Activated naive CD4-positive, alpha-beta T cell treated with anti-CD3 and anti-CD28 coated beads, Interleukin-2, amount 50 U/mL, for 72 hours (primary cell): ENCODE measurements around the gene HSBP1L1. TPM values are rescaled to one million over a fixed set of nuclear protein-coding genes. Genes with fewer than 3 reads are reported as not detected.

ENCODE experiments used
- ATAC-seq, 2 donors: fragments of 150-1000 bp; cut with Tn5 transposase; 2 replicates each; pipeline ENCODE4 v1.10.0; 2021; ENCODE audit warnings: mild to moderate bottlenecking in 2 of 2, moderate library complexity in 2 of 2
- DNase-seq, 2 donors: peaks; one replicate each; pipeline ENCODE4 v3.0.0; 2021 to 2022; ENCODE audit warnings: low spot score in 2 of 2
- H3K27ac Mint-ChIP-seq, 2 donors: one replicate each; pipeline ENCODE4 v1.8.0; 2022; ENCODE audit warnings: mild to moderate bottlenecking in 2 of 2, mixed read lengths in 2 of 2
- H3K36me3 Mint-ChIP-seq, 2 donors: one replicate each; pipeline ENCODE4 v1.8.0; 2022; ENCODE audit warnings: mixed read lengths in 2 of 2
- H3K9me3 Mint-ChIP-seq, 2 donors: one replicate each; pipeline ENCODE4 v1.8.0; 2022; ENCODE audit warnings: mixed read lengths in 2 of 2
- total RNA-seq, 2 donors: library from RNA; stranded (reverse); gene quantifications; one replicate each; pipeline ENCODE4 v1.2.3, GENCODE V29; 2022

The HSBP1L1 gene
- total RNA-seq, 2 donors from 2014 or later, result 5.9 to 21.6 TPM

DNA sequence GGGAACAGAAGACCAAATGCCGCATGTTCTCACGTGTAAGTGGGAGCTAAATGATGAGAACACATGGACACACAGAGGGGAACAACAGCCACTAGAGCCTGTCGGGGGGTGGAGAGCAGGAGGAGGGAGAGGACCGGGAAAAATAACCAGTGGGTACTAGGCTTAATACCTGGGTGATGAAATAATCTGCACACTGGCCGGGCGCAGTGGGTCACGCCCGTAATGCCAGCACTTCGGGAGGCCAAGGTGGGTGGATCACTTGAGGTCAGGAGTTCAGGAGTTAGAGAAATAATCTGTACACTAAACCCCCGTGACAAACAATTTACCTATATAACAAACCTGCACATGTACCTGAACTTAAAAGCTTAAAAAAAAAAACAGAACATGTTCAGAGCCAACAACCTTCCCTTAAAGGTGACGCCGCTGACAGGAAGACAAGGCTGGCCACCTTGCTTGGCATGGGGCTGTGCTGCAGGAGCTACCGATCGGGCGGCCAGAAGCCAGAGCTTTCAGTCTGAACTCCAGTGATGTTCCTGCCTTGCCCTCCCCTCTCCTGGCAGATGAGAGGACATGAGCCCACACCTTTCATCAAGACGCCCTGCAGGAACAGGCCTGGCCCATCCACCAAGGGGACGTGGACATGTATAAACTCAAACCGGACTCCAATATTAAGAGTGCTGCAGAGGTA is 24.2 kb upstream of the HSBP1L1 start:
- ATAC-seq (no peak), DNase-seq (peak in 1 of 2 donors; percentile 21)
- H3K9me3 Mint-ChIP-seq, result peaks cover 13 to 16% of the 10 kb centered on the region in 2 donors
- peak overlapping the region in 1 of 2 donors; percentile 29 for H3K27ac Mint-ChIP-seq
- H3K36me3 Mint-ChIP-seq, result peaks cover 38 to 43% of the 10 kb centered on the region in 2 donors

DNA sequence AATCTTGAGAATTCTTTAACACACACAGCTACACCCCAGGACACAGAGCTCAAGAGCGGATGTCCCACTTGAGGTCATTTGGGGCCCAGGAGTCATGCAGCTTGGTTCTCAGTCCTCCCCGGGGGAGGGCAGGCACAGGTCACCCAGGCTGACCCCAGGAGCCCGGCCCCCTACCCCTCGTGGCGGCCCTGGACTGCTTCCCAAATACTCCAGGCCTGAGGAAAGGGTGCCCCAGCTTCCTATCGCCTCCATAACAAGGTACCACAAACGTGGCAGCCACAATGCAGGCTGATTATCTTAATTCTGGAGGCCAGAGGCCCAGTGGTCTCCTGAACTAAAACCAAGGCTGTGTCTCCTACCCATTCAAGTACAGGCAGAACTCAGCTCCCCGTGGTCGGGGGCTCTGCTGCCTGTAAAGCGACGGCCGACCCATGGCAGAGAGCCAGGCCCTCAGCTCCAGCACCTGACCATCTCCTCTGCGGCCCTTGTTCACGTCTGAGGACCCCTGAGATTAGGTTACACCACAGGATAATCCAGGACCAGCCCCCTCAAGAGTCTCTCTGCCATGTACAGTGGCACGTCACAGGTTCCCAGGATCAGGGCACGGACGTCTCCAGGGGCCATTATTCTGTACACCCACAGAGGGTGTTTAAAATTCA is 23.5 kb upstream of the HSBP1L1 start:
- peaks cover 31 to 36% of the 10 kb centered on the region in 2 donors for H3K36me3 Mint-ChIP-seq
- no peak for ATAC-seq
- H3K27ac Mint-ChIP-seq, result peak overlapping the region in 1 of 2 donors; percentile 29

DNA sequence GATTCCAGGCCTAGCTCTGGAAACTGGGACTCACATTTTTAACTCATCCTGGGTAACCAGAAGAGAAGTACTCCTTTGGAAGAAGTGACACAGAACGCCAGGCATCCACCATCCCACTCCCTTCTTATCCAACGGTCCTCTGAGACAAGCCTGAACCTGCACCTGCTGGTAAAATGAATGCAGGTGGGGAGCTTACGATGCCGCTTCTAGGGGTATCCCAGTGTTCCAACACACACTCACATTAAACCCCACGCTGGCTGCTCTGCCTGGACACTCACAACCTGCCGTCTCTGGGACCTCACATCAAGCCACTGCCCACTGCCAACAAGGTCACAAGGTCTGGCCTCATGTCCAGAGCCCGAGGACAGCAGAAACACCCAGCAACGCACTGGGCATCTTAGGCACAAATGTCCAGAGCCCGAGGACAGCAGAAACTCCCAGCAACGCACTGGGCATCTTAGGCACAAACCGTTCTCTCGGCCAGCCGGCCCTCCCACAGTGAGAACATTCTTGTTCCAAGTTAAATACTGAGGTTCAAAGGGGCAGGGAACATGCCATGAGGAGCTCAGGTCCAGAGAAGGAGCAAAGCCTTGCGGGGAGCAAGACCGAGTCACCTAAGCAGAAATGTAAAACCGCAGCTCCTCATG is 22.8 kb upstream of the HSBP1L1 start:
- Mint-ChIP-seq H3K27ac (peak overlapping the region in 1 of 2 donors; percentile 37), H3K36me3 (peaks cover 24 to 31% of the 10 kb centered on the region in 2 donors)
- ATAC-seq, result no peak

More for the DNA sequence above, 23.5 kb upstream of the HSBP1L1 start:
- H3K9me3 Mint-ChIP-seq, result peaks cover 6 to 9% of the 10 kb centered on the region in 2 donors
- DNase-seq, result peak in 1 of 2 donors; percentile 46

DNA sequence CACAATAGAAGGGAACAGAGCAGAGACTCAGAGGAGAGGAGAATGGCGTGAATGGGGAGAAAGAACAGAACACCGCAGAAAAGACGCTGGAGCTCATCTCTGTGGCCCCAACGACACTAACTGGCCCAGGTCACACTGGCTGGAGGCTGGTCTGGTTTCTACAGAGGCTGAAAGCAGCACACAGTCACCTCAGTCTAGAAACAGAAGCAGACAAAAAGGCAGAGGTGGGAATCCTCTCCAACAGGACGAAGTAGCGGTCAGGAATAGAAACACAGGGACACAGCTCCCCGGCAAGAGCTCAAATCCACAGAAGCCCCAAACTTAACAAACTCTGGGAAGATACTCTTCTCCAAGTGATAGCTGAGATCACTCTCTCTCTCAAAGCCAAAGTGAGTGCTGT is 22.2 kb upstream of the HSBP1L1 start:
- peaks cover 5 to 7% of the 10 kb centered on the region in 2 donors for H3K9me3 Mint-ChIP-seq
- peak overlapping the region in 1 of 2 donors; percentile 37 for H3K27ac Mint-ChIP-seq
- H3K36me3 Mint-ChIP-seq, result peaks cover 18 to 25% of the 10 kb centered on the region in 2 donors
- no peak for DNase-seq
- ATAC-seq, result no peak

More for the DNA sequence above, 22.8 kb upstream of the HSBP1L1 start:
- DNase-seq, result peak in 1 of 2 donors; percentile 41
- peaks cover 5 to 8% of the 10 kb centered on the region in 2 donors for H3K9me3 Mint-ChIP-seq

DNA sequence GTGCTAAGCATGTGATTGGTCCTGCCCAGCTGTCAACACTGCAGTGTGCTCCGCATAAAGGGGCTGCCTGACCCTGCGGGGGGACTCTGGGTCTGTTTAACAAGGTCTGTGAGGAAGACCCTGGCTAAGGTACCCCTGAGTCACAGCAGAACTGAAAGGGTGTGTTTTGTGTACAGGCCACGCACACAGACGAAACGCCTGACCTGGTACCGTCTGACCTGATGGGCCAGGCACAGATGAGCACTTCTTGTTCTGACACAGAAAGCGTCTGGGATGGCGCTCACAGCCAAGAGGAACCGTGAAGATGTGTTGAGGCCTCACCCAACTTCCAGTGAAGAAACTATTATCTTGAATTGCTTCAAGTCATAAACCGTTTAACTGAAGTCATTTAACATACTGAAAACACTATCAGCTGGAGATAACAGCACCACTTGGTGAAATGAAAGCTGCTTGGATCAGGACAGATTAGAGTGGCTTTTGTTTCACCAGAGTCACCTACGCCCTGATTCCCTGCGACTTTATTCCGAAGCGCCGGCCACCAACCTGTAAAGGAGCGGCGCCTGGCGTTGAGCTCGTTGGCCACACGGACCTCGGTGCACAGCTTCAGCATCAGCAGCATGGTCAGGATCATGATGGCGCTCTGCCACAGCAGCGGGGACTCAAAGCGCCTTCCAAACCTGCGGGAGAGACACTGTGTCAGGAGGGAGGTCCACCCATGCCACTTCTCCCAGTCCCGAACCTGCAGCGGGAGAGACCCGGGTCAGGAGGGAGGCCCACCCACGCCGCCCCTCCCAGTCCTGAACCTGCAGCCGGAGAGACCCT is 21.4 kb upstream of the HSBP1L1 start:
- H3K36me3 Mint-ChIP-seq, result peaks cover 10 to 17% of the 10 kb centered on the region in 2 donors
- no peak for ATAC-seq
- H3K9me3 Mint-ChIP-seq, result no peaks in the 10 kb centered on the region
- H3K27ac Mint-ChIP-seq, result no peak overlapping the region
- no peak for DNase-seq

DNA sequence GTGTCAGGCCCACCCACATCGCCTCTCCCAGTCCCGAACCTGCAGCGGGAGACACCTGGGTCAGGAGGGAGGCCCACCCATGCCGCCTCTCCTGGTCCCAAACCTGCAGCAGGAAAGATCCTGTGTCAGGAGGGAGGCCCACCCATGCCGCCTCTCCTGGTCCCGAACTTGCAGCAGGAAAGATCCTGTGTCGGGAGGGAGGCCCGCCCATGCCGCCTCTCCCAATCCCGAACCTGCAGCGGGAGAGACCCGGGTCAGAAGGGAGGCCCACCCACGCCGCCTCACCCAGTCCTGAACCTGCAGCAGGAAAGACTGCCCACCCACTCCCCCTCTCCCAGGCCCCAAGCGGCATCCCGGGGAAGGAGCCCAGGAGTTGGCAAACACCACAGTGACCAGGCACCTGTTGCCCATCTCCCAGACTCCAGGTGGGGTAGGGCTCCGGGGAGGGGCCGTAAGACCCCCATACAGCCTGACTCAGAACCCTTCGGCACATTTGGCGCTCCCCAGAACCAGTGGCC is 20.8 kb upstream of the HSBP1L1 start:
- no peak for ATAC-seq
- Mint-ChIP-seq H3K36me3 (peaks cover 6 to 13% of the 10 kb centered on the region in 2 donors), H3K27ac (peak overlapping the region in 1 of 2 donors; percentile 55), H3K9me3 (no peaks in the 10 kb centered on the region)
- DNase-seq, result no peak

DNA sequence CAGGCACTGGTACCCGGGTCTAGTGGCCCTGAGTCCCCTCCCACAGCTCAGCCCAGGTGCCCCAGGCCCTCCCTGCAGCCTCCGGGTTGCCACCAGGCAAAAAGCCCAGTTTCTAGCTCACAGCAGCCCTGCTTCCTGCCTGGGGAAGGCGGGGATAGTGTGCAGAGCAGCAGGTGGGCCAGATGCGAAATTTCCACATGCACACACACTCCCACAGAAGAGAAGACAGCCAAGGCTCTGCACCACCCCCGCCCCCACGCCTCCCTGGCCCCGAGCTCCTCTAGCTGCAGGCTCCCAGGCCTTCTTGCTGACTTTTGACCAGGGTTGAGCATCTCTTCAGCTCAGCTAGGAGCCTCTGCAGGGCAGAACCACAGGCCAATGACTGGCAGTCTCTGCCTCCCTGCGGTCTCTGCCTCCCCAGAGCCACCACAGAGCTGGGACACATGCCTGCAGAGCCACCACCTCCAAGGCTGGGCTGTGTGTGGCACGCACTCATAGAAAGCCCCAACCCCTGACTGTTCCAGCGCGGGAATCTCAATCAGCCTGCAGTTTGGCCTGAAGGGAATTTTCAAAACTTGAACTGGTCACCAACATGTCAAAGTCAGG is 20.2 kb upstream of the HSBP1L1 start:
- ATAC-seq (peak; percentile 75 to 76), DNase-seq (no peak)
- no peaks in the 10 kb centered on the region for H3K9me3 Mint-ChIP-seq
- H3K36me3 Mint-ChIP-seq, result peaks cover 6 to 9% of the 10 kb centered on the region in 2 donors
- peak overlapping the region; percentile 71 to 74 for H3K27ac Mint-ChIP-seq

DNA sequence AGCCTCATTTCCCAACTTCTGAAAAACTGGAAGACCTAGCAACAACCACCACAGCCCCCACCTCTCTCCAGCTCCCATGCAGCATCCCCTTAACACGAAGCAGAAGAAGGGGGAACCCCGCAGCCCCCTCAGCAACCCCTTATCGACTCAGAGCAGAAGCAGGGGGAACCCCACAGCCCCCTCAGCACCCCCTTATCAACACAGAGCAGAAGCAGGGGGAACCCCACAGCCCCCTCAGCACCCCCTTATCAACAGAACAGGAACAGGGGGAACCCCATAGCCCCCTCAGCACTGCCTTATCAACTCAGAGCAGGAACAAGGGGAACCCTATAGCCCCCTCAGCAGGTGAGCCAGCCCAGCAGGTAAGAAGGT is 19.7 kb upstream of the HSBP1L1 start:
- Mint-ChIP-seq H3K9me3 (no peaks in the 10 kb centered on the region), H3K27ac (peak overlapping the region; percentile 71 to 74), H3K36me3 (peaks cover 4 to 8% of the 10 kb centered on the region in 2 donors)
- ATAC-seq (no peak), DNase-seq (no peak)

DNA sequence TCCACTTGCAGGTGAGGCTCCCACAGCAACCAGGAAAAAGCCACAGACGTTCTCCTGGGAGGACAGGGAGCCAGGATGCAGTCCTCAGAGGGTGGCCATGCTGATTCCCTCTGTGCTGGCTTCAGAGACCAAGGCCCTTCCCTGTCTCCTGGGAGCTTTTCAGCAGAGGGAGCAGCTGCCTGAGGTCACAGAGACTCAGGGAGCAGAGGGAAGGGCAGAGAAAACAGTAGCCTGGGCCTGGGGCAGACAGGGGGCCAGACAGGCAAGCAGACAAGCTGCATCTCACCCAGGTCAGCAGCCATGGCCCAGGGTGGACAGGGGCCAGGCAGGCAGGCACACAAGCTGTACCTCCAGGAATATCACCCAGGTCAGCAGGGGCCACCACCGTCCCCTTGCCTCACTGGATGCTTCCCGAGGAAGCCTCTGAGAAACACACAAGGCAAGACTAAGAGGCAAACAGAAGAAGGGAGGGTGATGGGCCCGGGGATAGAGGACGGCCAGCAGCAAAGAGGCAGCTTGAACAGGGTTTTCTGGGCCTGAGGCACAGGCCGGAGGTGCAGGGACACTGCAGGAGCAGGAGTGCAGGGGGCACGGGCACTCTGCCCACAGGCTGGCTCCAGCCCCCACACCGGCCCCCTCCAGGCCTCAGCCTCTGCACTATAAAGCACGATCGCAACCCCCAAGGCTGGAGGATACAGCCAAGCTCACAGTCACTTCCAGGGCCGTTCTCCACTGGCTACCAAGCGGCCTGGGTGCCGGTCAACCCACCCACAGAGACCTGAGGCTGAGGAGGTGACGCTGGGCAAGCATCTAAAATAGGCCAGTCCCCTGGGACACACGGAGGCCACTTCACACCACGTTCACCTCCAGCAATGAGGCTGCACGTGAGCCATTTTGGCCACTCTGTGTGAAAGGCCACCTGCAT is 19.1 kb upstream of the HSBP1L1 start:
- Mint-ChIP-seq H3K36me3 (peaks cover 3 to 9% of the 10 kb centered on the region in 2 donors), H3K27ac (no peak overlapping the region), H3K9me3 (no peaks in the 10 kb centered on the region)
- DNase-seq (no peak), ATAC-seq (no peak)

DNA sequence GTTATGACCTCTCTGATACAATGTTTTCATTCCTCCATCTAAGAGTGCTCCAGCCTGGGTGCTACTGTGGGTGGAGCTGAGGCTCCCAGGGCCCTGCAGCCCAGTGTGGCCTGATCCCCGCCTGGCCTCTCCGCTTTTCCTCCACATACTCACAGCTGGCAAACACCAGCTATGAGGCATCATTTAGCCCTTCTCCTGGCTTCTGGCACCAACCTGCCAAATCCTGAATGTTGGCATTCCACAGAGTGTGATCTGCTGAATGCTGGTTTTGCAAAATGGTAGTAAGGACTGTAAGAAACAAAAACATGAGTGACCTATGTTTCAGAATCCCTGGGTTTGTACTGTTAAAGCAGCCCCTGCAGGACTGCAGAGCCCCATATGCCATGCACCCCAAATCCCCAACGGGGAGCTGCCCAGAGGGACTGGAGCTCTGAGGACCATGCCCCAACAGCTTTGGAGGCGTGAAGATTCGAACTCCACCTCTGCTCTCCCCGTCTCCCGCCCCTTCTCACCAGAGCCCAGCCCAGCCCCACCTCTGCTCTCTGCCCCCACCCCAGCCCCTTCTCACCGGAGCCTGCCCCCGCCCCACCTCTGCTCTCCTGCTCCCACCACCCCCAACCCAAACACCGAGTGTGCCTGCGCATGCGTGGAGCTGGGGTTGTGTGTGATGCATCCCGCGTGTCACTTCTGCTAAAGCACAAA is 17.2 kb upstream of the HSBP1L1 start:
- no peaks in the 10 kb centered on the region for H3K9me3 Mint-ChIP-seq
- H3K27ac Mint-ChIP-seq, result no peak overlapping the region
- DNase-seq (no peak), ATAC-seq (no peak)
- peaks cover 5 to 12% of the 10 kb centered on the region in 2 donors for H3K36me3 Mint-ChIP-seq

DNA sequence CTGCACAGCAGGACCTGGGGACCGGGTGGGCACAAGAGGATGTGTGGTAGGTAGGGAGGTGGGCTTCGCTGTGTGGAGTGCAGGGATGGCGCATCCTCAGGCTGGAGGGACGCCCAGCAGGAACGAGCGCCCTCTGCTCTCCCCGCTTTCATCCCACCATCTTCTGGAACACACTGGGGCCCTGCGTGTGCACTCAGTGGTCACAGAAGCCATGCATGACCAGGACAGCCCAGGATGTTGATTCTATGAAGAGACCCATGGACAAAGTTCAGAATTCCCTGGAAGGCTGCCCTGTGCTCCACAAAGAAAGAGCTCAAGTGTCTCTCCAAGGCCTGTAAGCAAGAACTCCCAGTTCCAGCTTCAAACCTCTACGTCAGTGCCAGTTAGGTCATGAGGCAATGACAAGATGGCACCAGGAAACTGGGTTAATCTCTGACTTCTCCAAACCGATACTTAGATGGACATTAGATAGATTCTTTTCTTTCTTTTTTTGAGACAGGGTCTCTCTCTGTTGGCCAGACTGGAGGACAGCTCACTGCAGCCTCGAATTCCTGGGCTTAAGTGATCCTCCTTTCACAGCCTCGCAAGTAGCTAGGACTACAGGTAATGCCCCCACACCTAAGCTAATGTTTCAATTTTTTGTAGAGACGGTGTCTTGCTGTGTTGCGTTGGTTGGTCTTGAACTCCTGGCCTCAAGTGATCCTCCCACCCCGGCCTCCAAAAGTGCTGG is 16.4 kb upstream of the HSBP1L1 start:
- Mint-ChIP-seq H3K27ac (no peak overlapping the region), H3K9me3 (no peaks in the 10 kb centered on the region), H3K36me3 (peaks cover 5 to 12% of the 10 kb centered on the region in 2 donors)
- no peak for ATAC-seq
- DNase-seq, result no peak

DNA sequence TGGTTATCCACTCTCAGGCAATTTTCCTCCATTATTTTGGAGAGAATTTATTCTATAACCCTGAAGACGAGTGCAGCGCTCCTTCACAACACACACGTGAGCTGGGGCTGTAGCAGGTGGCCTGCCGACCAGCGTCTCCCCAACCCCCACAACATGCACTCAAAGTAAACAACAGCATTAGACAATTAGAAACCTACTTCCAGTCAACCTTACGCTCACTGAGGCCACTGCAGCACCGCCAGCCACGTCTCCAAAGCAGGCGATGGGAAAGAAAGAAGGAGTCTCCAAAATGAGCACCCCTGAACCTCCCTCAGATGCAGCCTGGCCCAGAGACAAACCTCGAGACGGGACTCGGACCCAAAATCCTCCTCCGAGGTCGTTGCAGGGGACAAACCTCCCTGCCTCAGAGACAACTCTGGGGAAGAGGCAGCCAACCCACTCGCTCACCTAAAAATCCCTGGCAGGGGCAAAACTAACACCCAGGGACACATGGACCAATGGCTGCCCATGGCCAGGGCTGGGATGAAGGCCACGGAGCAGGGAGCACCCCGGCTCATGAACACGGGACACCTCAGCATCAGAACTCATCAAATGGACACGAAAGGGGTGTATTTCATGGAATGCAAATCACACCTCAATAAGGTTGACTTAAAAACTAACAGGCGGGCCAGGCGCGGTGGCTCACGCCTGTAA is 15.6 kb upstream of the HSBP1L1 start:
- no peak for DNase-seq
- Mint-ChIP-seq H3K36me3 (peaks cover 5 to 12% of the 10 kb centered on the region in 2 donors), H3K9me3 (no peaks in the 10 kb centered on the region), H3K27ac (no peak overlapping the region)
- ATAC-seq, result no peak

DNA sequence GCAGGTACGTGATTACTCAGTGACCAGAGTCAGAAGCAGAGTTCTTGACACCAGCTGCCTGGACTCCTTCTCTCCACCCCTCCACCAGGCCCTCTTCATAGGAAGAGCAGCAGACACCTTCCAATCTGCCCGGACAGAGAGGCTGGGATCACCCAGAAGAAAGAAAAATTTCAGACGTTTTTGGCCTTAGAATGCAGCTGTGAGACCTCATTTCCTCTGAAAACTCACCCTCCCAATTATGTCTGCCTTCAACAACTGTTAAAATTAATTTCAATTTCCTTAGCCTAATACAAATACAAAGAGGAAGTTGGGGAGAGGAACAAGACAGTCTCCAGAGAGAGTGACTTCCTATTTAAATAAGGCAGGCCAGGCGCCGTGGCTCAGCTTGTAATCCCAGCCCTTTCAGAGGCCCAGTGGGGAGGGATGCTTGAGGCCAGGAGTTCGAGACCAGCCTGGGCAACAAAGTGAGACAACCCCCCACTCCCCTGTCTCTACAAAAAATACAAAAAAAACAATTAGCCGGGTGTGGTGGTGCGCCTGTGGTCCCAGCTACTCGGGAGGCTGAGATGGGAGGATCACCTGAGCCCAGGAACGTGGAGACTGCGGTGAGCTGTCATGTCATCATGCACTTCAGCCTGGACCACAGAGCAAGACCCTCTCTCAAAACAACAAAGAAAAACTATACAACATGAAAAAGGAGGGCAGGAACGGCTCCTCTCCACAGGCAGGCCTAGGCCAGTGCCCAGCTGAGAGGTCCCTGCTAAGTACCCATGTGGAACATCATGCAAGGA is 14.6 kb upstream of the HSBP1L1 start:
- no peak for DNase-seq
- Mint-ChIP-seq H3K27ac (peak overlapping the region; percentile 65 to 89), H3K9me3 (no peaks in the 10 kb centered on the region), H3K36me3 (peaks cover 5 to 12% of the 10 kb centered on the region in 2 donors)
- no peak for ATAC-seq
